GM12878 (cell line): ENCODE data around the gene PTX4. TPM values are rescaled to one million over a fixed set of nuclear protein-coding genes. Genes with fewer than 3 reads are reported as not detected.

Experiments
- ATAC-seq: fragments of 200-7000 bp; cut with Tn5 transposase; 3 replicates; pipeline ENCODE4 v1.9.1; 2020; ENCODE audit warnings: mild to moderate bottlenecking, moderate library complexity
- BruUV-seq: library from RNA; stranded (reverse); fragments of 400-500 nt; replicated peaks from 2 replicates; lab custom pipeline; 2021; lab: Mats Ljungman, UMichigan
- CTCF ChIA-PET: fragments of 300-600 bp; sonication (Branson Sonifier 250); formaldehyde crosslinking; extraction: SDS; loops from one replicate; lab custom pipeline; 2021; ENCODE audit warnings: inconsistent platforms; lab: Yijun Ruan, JAX
- POLR2A ChIA-PET: fragments of 350-600 bp; formaldehyde crosslinking; extraction: SDS; loops from one replicate; lab custom pipeline; 2021; ENCODE audit warnings: inconsistent platforms; lab: Charles Lee
- RAD21 ChIA-PET: fragments of 300-600 bp; sonication (Branson Sonifier 250); formaldehyde crosslinking; loops from one replicate; lab custom pipeline; 2023; ENCODE audit warnings: antibody characterized with exemption; ENCODE audit not compliant: unreplicated experiment; lab: Charles Lee
- SMC1A ChIA-PET: fragments of 300-600 bp; sonication (Branson Sonifier 250); formaldehyde crosslinking; loops from one replicate; lab custom pipeline; 2023; ENCODE audit not compliant: unreplicated experiment, uncharacterized antibody; lab: Charles Lee
- DNase-seq: peaks from one replicate; pipeline ENCODE4 v3.0.0-alpha.2; 2011; ENCODE audit warnings: low read depth, low spot score
- FAIRE-seq: peaks from 3 replicates; lab custom pipeline; 2011; peaks lifted over from hg19 to GRCh38; lab: Jason Lieb, UNC
- H2AFZ ChIP-seq: 2 replicates; pipeline ENCODE4 v1.6.0; 2011; ENCODE audit warnings: low read depth, low read length, control low read depth; ENCODE audit not compliant: control insufficient read depth
- H3K27ac ChIP-seq: 2 replicates; pipeline ENCODE4 v1.5.1; 2011; ENCODE audit warnings: control low read depth; ENCODE audit not compliant: control insufficient read depth, insufficient read depth
- H3K27me3 ChIP-seq, 2 experiments: replicated peaks in 1 of 2; 2 replicates each; pipeline versions ENCODE4 v1.6.0 to v1.6.1; 2011; ENCODE audit warnings: low read length in 1 of 2; ENCODE audit not compliant: control insufficient read depth in 2 of 2, insufficient read depth in 2 of 2
- H3K36me3 ChIP-seq, 2 experiments: 2 replicates each; pipeline ENCODE4 v1.5.1; 2011; ENCODE audit warnings: low read length in 1 of 2; ENCODE audit not compliant: control insufficient read depth in 2 of 2, insufficient read depth in 2 of 2
- H3K4me1 ChIP-seq: 2 replicates; pipeline ENCODE4 v1.6.1; 2011; ENCODE audit warnings: mild to moderate bottlenecking, low read length, moderate library complexity, mixed read lengths; ENCODE audit not compliant: control insufficient read depth, insufficient read depth
- H3K4me2 ChIP-seq: 2 replicates; pipeline ENCODE4 v1.6.0; 2011; ENCODE audit warnings: control low read depth; ENCODE audit not compliant: control insufficient read depth, insufficient read depth
- H3K4me3 ChIP-seq: fragments of 200-600 bp; sonication (generic); 2 replicates; pipeline ENCODE4 v1.5.1; 2016
- H3K79me2 ChIP-seq: 2 replicates; pipeline ENCODE4 v1.6.0; 2011; ENCODE audit warnings: low read length; ENCODE audit not compliant: control insufficient read depth, insufficient read depth
- H3K9ac ChIP-seq: 2 replicates; pipeline ENCODE4 v1.8.0; 2011; ENCODE audit warnings: low read length, control low read depth, mixed read lengths; ENCODE audit not compliant: control insufficient read depth, insufficient read depth
- H3K9me3 ChIP-seq: replicated peaks from 3 replicates; pipeline ENCODE4 v1.5.1; 2011; ENCODE audit warnings: mild to moderate bottlenecking, low read length; ENCODE audit not compliant: control insufficient read depth, insufficient read depth
- H4K20me1 ChIP-seq: 2 replicates; pipeline ENCODE4 v1.6.0; 2011; ENCODE audit not compliant: control insufficient read depth, insufficient read depth
- RAD21 ChIP-seq: IDR thresholded peaks from 2 replicates; pipeline ENCODE4 v1.6.1; 2011; ENCODE audit warnings: mild to moderate bottlenecking, low read depth, low read length, moderate library complexity; ENCODE audit not compliant: insufficient read depth
- SMARCA5 ChIP-seq: fragments of 450-650 bp; IDR thresholded peaks from 2 replicates; pipeline ENCODE4 v1.6.1; 2017; ENCODE audit warnings: mild to moderate bottlenecking
- SMC3 ChIP-seq: IDR thresholded peaks from 2 replicates; pipeline ENCODE4 v1.6.1; 2011; ENCODE audit warnings: low read length, improper control_type of control experiment, borderline replicate concordance
- SREBF2 ChIP-seq: IDR thresholded peaks from 2 replicates; pipeline ENCODE4 v1.6.1; 2012; ENCODE audit warnings: mild to moderate bottlenecking, low read length
- ZZZ3 ChIP-seq: IDR thresholded peaks from 2 replicates; pipeline ENCODE4 v1.6.1; 2011; ENCODE audit warnings: low read depth; ENCODE audit not compliant: control insufficient read depth, insufficient read length
- WGBS: methylation state at CpG from one replicate; pipeline ENCODE4 v1.1.6; 2016; ENCODE audit warnings: low lambda C conversion rate; ENCODE audit not compliant: insufficient replicate concordance, insufficient coverage; ENCODE audit errors: missing lambda C conversion rate; 5-methylcytosine and 5-hydroxymethylcytosine counted together
- in situ Hi-C: fragments of 300-500 bp; cut with MboI; formaldehyde crosslinking; loops from 9 replicates; pipeline ENCODE4 v1.14.3; 2018; ENCODE audit warnings: mixed read lengths
- intact Hi-C: fragments of 100-400 bp; cut with micrococcal nuclease; formaldehyde crosslinking; loops from one replicate; pipeline ENCODE4 v1.14.2; 2022; ENCODE audit not compliant: unreplicated experiment
- polyA plus RNA-seq, 11 experiments: library from polyadenylated mRNA; depleted of rRNA in 4 of 11; unstranded in 6 of 11; stranded (reverse) in 5 of 11; fragments of >200 nt; fragmentation: Nextera tagmentation in 4 of 11; fragmentation: Illumina TruSeq in 1 of 11; extraction: Ambion mirVana in 4 of 11; extraction: Trizol in 1 of 11; gene quantifications; 1 replicate in 1 of 11; 2 replicates in 10 of 11; pipeline versions ENCODE4 v1.2.1 to v1.2.3, GENCODE V29; 2011 to 2016; ENCODE audit warnings: inconsistent platforms in 2 of 11, missing spikeins in 2 of 11, low read depth in 1 of 11
- total RNA-seq, 4 experiments: library from RNA; depleted of rRNA in 3 of 4; stranded (reverse); fragments of >200 nt in 3 of 4; fragmentation: Illumina TruSeq in 1 of 4; extraction: Trizol in 1 of 4; gene quantifications; 2 replicates each; pipeline versions ENCODE4 v1.2.1 to v1.2.3, GENCODE V29; 2013 to 2021
- TF ChIP-seq, protein P1 (sequence below): fragments of 450-650 bp; IDR thresholded peaks from 2 replicates; pipeline ENCODE4 v1.6.1; 2018; ENCODE audit warnings: borderline replicate concordance, mild to moderate bottlenecking; ENCODE audit not compliant: partially characterized antibody

PTX4 gene
- total and polyA plus RNA-seq, 10 of the 15 experiments (the other 5 are each of a cell fraction or from before 2014, with no cell fraction given) = not detected

DNA sequence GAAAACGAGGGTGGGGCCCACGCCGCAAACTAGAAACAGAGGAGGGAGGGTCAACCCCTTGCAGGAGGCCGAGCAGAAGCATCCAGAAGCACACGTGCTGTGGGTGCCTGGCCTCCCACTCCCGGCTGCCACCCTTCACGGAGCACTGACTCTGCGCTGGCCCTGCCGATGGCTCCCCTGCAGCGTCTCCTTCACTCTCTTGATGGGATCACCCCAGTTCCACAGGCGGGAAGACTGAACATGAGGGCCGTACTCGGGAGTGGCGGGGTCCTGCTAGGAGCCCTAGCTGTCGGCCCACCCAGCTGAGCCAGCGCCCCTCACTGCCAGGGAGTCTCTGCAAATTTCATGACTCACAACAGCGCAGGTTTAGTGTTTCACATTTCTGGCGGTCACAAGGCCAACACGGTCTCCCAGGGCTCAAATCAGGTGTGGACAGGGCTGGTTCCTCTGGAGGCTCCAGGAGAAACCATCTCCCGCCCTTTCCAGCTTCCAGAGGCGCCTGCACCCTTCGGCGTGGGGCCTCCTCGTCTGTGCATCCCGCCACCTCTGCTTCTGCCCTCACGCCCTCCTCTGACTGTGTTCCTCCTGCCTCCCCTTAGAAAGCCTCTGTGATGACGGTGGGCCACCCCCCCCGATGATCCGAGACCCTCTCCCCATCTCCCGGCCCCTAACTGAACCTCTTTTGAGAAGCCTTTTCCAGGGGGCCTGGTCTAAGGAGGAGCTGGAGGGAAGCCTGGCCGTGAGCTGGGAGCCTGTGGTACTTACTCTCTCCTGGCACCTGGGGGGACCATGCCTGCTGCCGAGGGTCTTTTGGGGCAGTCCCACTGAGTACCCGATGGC lies 2.0 kb downstream of the PTX4 start:
- RAD21 ChIA-PET = no interaction called here
- POLR2A ChIA-PET = no interaction called here
- Histone ChIP-seq H2AFZ (no peak overlapping the region), H3K9me3 (no peaks in the 10 kb centered on the region), H3K27ac (no peak overlapping the region), H3K4me2 (no peak overlapping the region), H3K4me1 (0 out of 2 replicates have a peak, but pooled peaks cover 2% of the 10 kb centered on the region), H3K79me2 (no peaks in the 10 kb centered on the region), H4K20me1 (no peaks in the 10 kb centered on the region), H3K36me3 (no peaks in the 10 kb centered on the region), H3K9ac (no peak overlapping the region), H3K27me3 (no peaks in the 10 kb centered on the region; a peak in 1 of 4 replicates), H3K4me3 (no peak overlapping the region)
- BruUV-seq = no TSS peak
- DNase-seq (no peak), ATAC-seq (no peak), FAIRE-seq (no peak)
- WGBS = 52% methylated on average over 32 of the region's 33 CpGs
- SMC1A ChIA-PET = no interaction called here
- CTCF ChIA-PET = no interaction called here
- TF ChIP-seq SMC3 (no peak), SMARCA5 (no peak), ZZZ3 (no peak), RAD21 (no peak), SREBF2 (no peak)
- TF ChIP-seq, protein P1, sequence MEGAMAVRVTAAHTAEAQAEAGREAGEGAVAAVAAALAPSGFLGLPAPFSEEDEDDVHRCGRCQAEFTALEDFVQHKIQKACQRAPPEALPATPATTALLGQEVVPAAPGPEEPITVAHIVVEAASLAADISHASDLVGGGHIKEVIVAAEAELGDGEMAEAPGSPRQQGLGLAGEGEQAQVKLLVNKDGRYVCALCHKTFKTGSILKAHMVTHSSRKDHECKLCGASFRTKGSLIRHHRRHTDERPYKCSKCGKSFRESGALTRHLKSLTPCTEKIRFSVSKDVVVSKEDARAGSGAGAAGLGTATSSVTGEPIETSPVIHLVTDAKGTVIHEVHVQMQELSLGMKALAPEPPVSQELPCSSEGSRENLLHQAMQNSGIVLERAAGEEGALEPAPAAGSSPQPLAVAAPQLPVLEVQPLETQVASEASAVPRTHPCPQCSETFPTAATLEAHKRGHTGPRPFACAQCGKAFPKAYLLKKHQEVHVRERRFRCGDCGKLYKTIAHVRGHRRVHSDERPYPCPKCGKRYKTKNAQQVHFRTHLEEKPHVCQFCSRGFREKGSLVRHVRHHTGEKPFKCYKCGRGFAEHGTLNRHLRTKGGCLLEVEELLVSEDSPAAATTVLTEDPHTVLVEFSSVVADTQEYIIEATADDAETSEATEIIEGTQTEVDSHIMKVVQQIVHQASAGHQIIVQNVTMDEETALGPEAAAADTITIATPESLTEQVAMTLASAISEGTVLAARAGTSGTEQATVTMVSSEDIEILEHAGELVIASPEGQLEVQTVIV = no peak
- in situ Hi-C loops = no loop called here
- intact Hi-C loops = no loop called here
